GM18909 (cell line): ENCODE data around the gene PARM1.

Experiments
- ATAC-seq: cut with Tn5 transposase; IDR thresholded peaks from one replicate; pipeline ENCODE4 v1.9.1; 2021; ENCODE audit warnings: mild to moderate bottlenecking; ENCODE audit not compliant: unreplicated experiment, poor library complexity

The PARM1 gene

DNA sequence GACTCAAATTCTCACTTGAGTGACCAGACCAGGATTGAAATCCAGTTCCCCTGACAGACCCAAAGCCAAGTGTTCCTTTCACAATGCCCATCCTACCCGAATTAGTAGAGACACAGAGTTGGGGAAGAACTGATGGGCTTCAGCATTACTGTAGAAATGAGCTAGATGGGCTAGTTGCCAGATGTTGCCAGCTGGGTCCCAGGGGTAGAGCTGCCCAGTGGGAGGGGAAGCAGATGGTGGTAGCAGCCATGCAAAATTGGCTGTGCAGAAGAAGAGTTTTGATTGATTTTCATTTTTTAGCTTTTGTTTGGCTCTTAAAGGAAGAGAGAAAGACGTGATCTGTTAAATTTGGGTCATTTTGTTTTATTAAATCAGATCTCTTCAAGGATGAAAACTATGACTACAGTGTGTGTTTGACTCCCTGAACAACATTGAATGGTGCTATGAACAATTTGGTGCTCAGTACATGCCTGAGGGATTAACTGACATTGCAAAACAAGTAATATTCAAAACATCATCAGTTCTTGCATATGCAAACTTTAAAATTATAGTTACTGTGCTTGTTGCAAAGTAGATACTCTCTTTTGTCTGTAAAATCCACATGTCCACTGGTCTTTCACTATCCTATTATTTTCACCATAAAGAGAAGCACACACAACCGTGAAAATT, 86.0 kb downstream of the PARM1 start:
- no peak for ATAC-seq

- ATAC-seq, result no peak
Measured at GRCh38 chr4:75025431-75025830, 92.5 kb downstream of the PARM1 start.

DNA sequence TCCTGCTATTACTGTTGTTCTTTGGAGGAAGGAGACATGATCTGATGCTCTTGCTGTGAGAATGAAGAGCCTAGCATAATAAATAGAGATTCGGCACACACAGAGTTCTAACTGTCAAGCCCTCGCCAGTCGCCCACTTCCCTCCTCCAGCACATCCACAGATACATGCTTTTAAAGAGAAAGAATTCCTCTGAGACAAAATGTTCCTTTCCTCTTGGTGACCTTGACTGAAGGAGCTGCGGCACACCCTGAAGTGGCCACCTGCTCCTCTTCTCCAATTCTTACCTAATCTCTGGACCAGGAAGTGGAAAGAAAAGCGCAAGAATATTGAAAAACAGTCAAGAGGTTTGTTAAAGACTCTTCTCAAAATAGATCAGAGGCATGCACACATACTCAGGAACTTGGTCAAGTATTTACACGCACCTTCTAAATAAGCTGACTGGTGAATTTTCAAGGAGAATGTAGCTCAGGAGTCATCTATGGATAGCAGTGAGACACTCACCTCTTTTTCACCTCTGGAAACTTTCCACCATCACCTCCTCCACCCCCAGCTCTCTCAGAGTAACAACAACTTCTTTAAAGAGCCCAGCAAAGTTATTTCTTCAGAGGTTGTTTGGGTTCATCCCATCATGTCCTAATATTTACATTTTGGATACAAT, 95.4 kb downstream of the PARM1 start:
- no peak for ATAC-seq

GRCh38 chr4:75030028-75030427, 97.1 kb downstream of the PARM1 start:
- ATAC-seq, result no peak

DNA sequence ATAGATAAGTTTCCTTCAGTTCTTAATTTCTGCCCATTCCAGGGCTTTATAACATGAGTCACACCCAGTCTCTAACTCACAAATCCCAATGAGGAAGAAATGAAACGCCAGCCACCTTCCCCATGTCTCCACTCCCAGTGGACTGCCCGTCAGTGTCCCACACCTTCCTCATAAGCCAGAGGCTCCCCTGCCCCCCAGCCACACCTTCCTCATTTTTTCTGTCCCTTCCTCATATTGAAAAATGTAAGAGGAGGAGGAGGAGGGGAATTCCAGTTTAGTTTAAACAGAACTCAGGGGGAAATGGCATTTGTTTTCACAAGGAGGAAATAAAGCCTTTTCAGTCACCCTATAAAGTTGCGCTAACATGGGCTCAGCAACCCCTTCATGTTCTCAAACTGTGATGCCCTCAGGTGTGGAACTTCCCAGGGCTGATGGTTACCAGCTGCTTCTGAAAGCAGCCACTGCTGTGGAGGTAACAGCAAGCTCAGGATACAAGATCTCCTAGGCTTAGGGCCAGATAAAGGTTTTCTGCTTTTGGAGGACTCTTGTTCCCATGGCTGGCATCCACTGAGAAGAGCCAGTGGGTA, 97.8 kb downstream of the PARM1 start:
- no peak for ATAC-seq

GRCh38 chr4:75031775-75032174, 98.9 kb downstream of the PARM1 start:
- no peak for ATAC-seq

DNA sequence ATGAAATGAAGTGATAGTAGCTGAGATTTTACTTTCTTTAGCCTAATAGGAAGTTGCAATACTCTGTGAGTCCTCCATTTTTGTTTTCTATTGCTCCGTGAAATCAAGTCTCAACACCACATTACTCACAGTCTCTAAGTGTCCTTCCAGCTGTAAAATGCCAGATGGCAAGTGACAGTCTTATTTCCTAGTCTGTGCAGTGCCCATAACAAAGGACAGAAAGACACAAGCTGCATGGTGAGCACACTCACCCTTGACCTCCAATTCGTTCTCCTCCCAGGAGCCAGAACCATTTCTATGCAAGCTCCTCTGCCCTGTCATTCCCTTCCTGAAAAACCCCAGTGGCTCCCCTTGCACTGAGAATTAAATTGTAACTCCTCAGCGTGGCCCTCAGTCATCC, 101.6 kb downstream of the PARM1 start:
- ATAC-seq, result no peak

- no peak for ATAC-seq
Measured at GRCh38 chr4:75035321-75035720, 102.4 kb downstream of the PARM1 start.

DNA sequence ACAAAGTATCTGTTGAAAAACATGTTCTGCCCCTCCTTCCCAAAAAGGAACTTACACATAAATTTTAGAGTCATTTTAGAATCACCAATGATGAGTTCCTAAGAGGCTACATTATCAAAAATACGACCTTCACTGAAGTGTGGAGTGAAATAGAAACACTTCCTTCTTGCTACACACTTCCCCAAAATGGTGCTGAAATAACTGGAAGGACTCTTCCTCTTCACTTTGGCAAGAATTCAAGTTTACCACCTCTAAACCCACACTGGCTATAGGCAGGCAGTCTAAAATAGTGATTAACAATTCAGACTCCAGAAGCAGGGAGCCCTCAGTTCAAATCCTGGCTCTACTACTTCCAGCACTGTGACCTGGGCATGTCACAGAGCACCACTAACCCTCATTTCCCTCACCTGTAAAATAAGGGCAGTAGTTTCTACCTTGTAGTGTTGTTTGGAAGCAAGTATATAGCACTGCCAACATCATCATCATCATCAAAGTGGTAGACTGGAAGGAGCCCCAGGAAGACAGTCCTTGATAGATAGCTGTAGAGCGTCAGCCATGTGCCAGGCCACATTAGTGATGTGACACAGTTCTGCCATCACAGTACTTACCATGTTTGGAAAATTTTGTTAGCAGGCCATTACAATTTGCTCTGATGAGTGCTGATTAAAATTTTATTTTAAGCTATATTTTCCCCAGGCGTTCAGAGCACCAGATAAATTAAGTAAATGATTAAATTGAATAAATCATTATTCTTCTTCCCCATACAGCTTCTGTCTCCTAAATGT, 103.3 kb downstream of the PARM1 start:
- ATAC-seq, result no peak

DNA sequence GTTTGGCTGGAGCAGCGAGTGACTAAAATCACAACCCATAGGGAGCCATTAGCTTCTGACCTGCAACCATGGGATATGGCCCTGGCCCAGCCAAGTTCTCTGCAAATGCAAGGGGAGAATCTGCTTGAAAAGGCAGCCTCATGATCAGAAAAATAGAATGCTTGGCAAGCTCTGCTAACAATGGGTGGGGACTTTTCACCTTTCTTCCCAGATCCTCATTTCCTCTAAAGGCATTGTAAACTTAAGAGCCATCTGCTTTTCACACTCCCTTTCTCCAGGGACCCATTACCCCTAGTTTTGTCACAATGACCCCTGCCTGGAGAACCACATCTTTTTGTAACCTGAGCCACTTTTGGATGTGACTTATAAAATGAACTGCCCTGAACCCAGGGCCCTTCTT, 104.3 kb downstream of the PARM1 start:
- no peak for ATAC-seq

DNA sequence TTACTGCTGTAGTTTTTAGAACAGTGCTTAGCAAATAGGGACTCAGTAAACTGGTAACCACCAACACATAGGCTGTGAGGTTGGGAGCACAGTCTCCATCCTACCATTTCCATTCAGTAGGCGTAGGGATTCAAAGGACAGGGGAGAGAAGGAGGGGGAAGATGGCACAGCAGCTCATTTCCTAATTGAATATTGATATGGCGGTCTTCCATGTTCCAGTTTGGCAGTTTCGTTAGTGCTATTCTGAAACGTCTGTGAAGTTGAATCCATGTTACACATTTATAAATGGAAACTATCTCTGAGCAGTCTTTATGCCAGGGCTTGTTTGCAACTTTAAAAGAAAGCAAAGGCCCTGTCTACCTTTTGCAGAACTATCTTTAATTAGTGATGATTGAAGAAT, 105.5 kb downstream of the PARM1 start:
- no peak for ATAC-seq

DNA sequence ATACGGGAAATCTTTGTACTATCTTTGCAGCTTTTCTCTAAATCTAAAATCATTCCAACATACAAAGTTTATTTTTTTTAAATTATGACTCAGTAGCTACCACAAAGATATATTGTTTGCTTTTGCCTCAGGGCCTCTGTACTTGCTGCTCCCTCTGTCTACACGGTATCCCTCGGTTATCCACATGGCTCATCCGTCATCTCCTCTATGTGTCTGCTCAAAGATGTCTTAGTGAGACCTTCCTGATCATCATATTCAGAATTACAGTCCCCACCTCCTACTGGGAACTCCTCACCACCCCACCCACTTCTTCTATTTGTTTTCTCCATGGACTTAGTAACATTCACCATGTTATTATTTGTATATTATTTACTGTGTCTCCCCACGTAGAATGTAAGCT, 107.8 kb downstream of the PARM1 start:
- no peak for ATAC-seq

GRCh38 chr4:75042601-75043208, 109.8 kb downstream of the PARM1 start:
- no peak for ATAC-seq

GRCh38 chr4:75046226-75046625, 113.3 kb downstream of the PARM1 start:
- no peak for ATAC-seq

DNA sequence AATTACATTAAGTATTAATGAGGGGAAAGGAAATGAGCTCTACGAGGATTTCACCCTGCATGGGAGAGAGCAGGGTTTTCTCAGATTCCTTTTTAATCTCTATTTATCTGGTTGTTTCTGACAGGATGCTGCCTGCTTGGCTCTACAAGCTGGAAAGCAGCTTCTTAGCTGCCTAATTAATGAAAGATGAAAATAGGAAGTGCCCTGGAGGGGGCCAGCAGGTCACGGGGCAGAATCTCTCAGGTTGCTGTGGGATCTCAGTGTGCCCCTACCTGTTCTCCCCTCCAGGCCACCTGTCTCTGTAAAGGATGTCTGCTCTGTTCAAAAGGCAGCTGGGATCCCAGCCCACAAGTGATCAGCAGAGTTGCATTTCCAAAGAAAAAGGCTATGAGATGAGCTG, 113.7 kb downstream of the PARM1 start:
- no peak for ATAC-seq

DNA sequence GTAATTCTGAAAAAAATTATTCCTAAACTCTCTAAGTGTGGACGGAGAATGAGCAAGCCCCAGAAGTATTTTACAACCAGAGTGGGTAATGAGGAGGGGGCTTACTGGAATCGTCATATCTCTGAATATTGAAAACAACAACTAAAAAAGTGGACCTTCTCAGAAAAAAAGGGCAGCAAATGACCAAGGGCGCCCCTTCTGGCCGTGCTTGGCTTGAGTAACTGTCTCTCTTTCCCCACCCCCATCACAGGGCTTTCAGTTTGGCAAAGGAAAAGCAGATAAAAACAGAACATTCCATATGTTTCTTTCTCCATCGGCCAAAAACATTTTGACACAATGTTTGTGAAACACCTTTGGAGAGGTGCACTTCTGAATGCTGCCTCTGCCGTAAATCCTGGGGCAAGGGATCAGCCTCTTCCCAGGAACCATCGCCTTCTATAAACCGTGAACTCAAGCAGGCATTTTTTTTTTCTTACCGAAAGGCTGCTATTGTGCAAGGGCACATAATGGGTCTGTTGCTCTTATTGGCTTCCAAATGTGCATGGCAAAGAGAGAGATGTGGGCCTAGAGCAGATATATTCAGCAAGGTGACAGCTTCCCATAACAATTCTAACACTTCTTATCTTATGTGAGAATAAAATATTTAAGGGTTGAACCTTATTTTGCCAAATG, 115.4 kb downstream of the PARM1 start:
- no peak for ATAC-seq

GRCh38 chr4:75051431-75051830, 118.5 kb downstream of the PARM1 start:
- no peak for ATAC-seq

DNA sequence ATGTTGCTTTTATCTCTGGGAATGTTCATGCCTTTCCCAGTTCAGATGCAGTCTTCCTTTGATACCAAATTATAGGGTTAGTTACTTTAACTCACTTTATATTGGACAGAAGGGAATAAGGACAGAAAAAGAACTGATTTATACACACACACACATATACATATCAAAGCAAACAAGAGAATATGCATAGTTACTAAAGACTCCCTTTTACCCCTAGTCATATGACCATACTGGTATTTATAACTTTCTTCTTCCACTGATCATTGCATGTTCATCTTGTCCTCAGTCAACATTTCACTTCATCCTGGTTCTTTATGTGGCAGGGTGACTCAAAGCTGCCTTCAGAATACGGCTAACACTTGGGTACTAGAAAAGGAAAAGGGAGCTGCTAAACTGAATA, 120.4 kb downstream of the PARM1 start:
- no peak for ATAC-seq

- no peak for ATAC-seq
Measured at GRCh38 chr4:75054078-75054477, 121.2 kb downstream of the PARM1 start.

DNA sequence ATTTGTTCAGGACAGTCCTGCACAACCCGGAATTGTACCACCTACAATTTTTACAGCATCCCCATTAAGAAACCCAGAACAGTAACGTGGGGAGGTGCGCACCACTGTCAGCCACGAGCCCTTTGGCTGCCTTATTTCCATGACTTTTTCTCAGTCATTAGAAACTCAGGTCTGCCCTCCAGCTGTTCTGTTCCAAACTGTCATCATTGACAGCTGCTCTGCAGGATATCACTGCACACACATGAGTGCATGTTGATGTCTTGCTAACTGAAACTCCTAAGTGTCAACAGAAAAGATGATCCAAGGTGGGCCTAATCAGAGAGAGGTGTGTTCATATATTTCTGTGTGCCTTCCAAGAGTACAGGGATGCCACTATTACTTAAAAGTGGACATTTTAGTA, 123.4 kb downstream of the PARM1 start:
- ATAC-seq, result no peak
